ENCODE measurements around the gene CES1.
"Not testable (repeated sequence)": the region's sequence is repeated elsewhere in the genome, so short reads cannot be mapped to it uniquely, and the experiment has no call there.

Gene CES1

GRCh38 chr16:55821210-55821609 lies 11.7 kb downstream of the CES1 start:
- H3K14ac ChIP-seq (ENCODE audit: low read length): no peak overlapping the region
- no peak overlapping the region for H4K8ac ChIP-seq (ENCODE audit: low read depth, low read length)
- no peak overlapping the region for H2BK120ac ChIP-seq (ENCODE audit: insufficient read depth, low read length, poor library complexity)
- no peak overlapping the region for H2AFZ ChIP-seq (ENCODE audit: insufficient read depth, low read length, poor library complexity)
- H3K18ac ChIP-seq (ENCODE audit: low read length): no peak overlapping the region
- no peaks in the 10 kb centered on the region for H3K36me3 ChIP-seq (ENCODE audit: control insufficient read depth in 1 of 2, insufficient read depth in 2 of 2, low read length in 2 of 2)
- no peaks in the 10 kb centered on the region for H3K79me1 ChIP-seq (ENCODE audit: low read length)
- no peak overlapping the region for H3K23ac ChIP-seq (ENCODE audit: low read length)
- no peak overlapping the region for H2AK5ac ChIP-seq (ENCODE audit: low read length)
- no peak for DNase-seq
- no CpG with 5 or more reads among the region's 4 CpGs for WGBS (ENCODE audit: extremely low coverage, insufficient coverage, insufficient read length)
- H3K4me1 ChIP-seq (ENCODE audit: control insufficient read depth in 1 of 2, insufficient read depth in 2 of 2, low read length in 2 of 2): peaks cover 0 to 2% of the 10 kb centered on the region in 2 experiments
- H3K4ac ChIP-seq (ENCODE audit: low read depth, low read length): no peak overlapping the region
- no peak overlapping the region for H3K9ac ChIP-seq (ENCODE audit: low read length)
- H4K91ac ChIP-seq (ENCODE audit: low read depth, low read length): no peak overlapping the region
- H3K27ac ChIP-seq (ENCODE audit: low read depth, low read length): no peak overlapping the region
- H2BK5ac ChIP-seq (ENCODE audit: low read depth, low read length, poor library complexity): no peak overlapping the region
- H3K79me2 ChIP-seq (ENCODE audit: control insufficient read depth, insufficient read depth, low read length, poor library complexity): no peaks in the 10 kb centered on the region
- H2BK12ac ChIP-seq (ENCODE audit: low read length): no peak overlapping the region
- H3K27me3 ChIP-seq (ENCODE audit: insufficient read depth, low read length): peaks cover 3% of the 10 kb centered on the region
- no peaks in the 10 kb centered on the region for H3K9me3 ChIP-seq (ENCODE audit: insufficient read depth, low read depth, low read length)
- no peak overlapping the region for H3K4me2 ChIP-seq (ENCODE audit: low read length)
- no peak overlapping the region for H3K4me3 ChIP-seq (ENCODE audit: low read depth, low read length)
- H4K12ac ChIP-seq (ENCODE audit: low read depth, low read length): no peak overlapping the region

GRCh38 chr16:55820615-55821014 lies 12.3 kb downstream of the CES1 start:
- Histone ChIP-seq H3K79me1 (ENCODE audit: low read length) (no peaks in the 10 kb centered on the region), H3K79me2 (ENCODE audit: control insufficient read depth, insufficient read depth, low read length, poor library complexity) (no peaks in the 10 kb centered on the region), H3K27ac (ENCODE audit: low read depth, low read length) (no peak overlapping the region), H2BK120ac (ENCODE audit: insufficient read depth, low read length, poor library complexity) (no peak overlapping the region), H4K91ac (ENCODE audit: low read depth, low read length) (no peak overlapping the region), H3K23ac (ENCODE audit: low read length) (no peak overlapping the region), H2BK12ac (ENCODE audit: low read length) (no peak overlapping the region), H3K18ac (ENCODE audit: low read length) (no peak overlapping the region), H3K27me3 (ENCODE audit: insufficient read depth, low read length) (peaks cover 3% of the 10 kb centered on the region), H2AFZ (ENCODE audit: insufficient read depth, low read length, poor library complexity) (no peak overlapping the region), H3K14ac (ENCODE audit: low read length) (no peak overlapping the region), H2BK5ac (ENCODE audit: low read depth, low read length, poor library complexity) (no peak overlapping the region), H3K4me2 (ENCODE audit: low read length) (no peak overlapping the region), H3K4me1 (ENCODE audit: control insufficient read depth in 1 of 2, insufficient read depth in 2 of 2, low read length in 2 of 2) (peaks cover 0 to 2% of the 10 kb centered on the region in 2 experiments), H4K12ac (ENCODE audit: low read depth, low read length) (no peak overlapping the region), H3K36me3 (ENCODE audit: control insufficient read depth in 1 of 2, insufficient read depth in 2 of 2, low read length in 2 of 2) (no peaks in the 10 kb centered on the region), H4K8ac (ENCODE audit: low read depth, low read length) (no peak overlapping the region), H3K9me3 (ENCODE audit: insufficient read depth, low read depth, low read length) (no peaks in the 10 kb centered on the region), H3K9ac (ENCODE audit: low read length) (no peak overlapping the region), H3K4me3 (ENCODE audit: low read depth, low read length) (no peak overlapping the region), H2AK5ac (ENCODE audit: low read length) (no peak overlapping the region), H3K4ac (ENCODE audit: low read depth, low read length) (no peak overlapping the region)
- no peak for DNase-seq
- no CpG with 5 or more reads among the region's 3 CpGs for WGBS (ENCODE audit: extremely low coverage, insufficient coverage, insufficient read length)

GRCh38 chr16:55817236-55817912 lies 15.5 kb downstream of the CES1 start:
- no peaks in the 10 kb centered on the region for H3K9me3 ChIP-seq (ENCODE audit: insufficient read depth, low read depth, low read length)

GRCh38 chr16:55816222-55816621 lies 16.7 kb downstream of the CES1 start:
- H2BK120ac ChIP-seq (ENCODE audit: insufficient read depth, low read length, poor library complexity); H3K79me2 ChIP-seq (ENCODE audit: control insufficient read depth, insufficient read depth, low read length, poor library complexity); H3K4ac ChIP-seq (ENCODE audit: low read depth, low read length); H3K27ac ChIP-seq (ENCODE audit: low read depth, low read length); H4K91ac ChIP-seq (ENCODE audit: low read depth, low read length); H2AK5ac ChIP-seq (ENCODE audit: low read length); H3K36me3 ChIP-seq (ENCODE audit: control insufficient read depth in 1 of 2, insufficient read depth in 2 of 2, low read length in 2 of 2); H3K18ac ChIP-seq (ENCODE audit: low read length); H2BK5ac ChIP-seq (ENCODE audit: low read depth, low read length, poor library complexity); H4K8ac ChIP-seq (ENCODE audit: low read depth, low read length); H3K9ac ChIP-seq (ENCODE audit: low read length); H3K4me2 ChIP-seq (ENCODE audit: low read length); H3K27me3 ChIP-seq (ENCODE audit: insufficient read depth, low read length); H3K4me1 ChIP-seq (ENCODE audit: control insufficient read depth in 1 of 2, insufficient read depth in 2 of 2, low read length in 2 of 2); H2BK12ac ChIP-seq (ENCODE audit: low read length); H2AFZ ChIP-seq (ENCODE audit: insufficient read depth, low read length, poor library complexity); H3K4me3 ChIP-seq (ENCODE audit: low read depth, low read length); H3K9me3 ChIP-seq (ENCODE audit: insufficient read depth, low read depth, low read length); H4K12ac ChIP-seq (ENCODE audit: low read depth, low read length); DNase-seq; H3K23ac ChIP-seq (ENCODE audit: low read length); H3K79me1 ChIP-seq (ENCODE audit: low read length); H3K14ac ChIP-seq (ENCODE audit: low read length): not testable (repeated sequence)
- WGBS (ENCODE audit: extremely low coverage, insufficient coverage, insufficient read length): no CpG with 5 or more reads among the region's 4 CpGs

More at GRCh38 chr16:55817236-55817912, 15.5 kb downstream of the CES1 start:
- no peak overlapping the region for H2BK120ac ChIP-seq (ENCODE audit: insufficient read depth, low read length, poor library complexity)
- no peak overlapping the region for H3K14ac ChIP-seq (ENCODE audit: low read length)
- H3K18ac ChIP-seq (ENCODE audit: low read length): no peak overlapping the region
- no peak overlapping the region for H3K4me2 ChIP-seq (ENCODE audit: low read length)
- no peak overlapping the region for H3K27ac ChIP-seq (ENCODE audit: low read depth, low read length)
- no peak overlapping the region for H3K23ac ChIP-seq (ENCODE audit: low read length)
- H3K79me1 ChIP-seq (ENCODE audit: low read length): no peaks in the 10 kb centered on the region
- DNase-seq: peak in 1 of 2 donors; percentile 23
- no peak overlapping the region for H3K4ac ChIP-seq (ENCODE audit: low read depth, low read length)
- no peaks in the 10 kb centered on the region for H3K4me1 ChIP-seq (ENCODE audit: control insufficient read depth in 1 of 2, insufficient read depth in 2 of 2, low read length in 2 of 2)
- H4K91ac ChIP-seq (ENCODE audit: low read depth, low read length): no peak overlapping the region
- H4K8ac ChIP-seq (ENCODE audit: low read depth, low read length): no peak overlapping the region
- no peak overlapping the region for H2AK5ac ChIP-seq (ENCODE audit: low read length)
- H3K79me2 ChIP-seq (ENCODE audit: control insufficient read depth, insufficient read depth, low read length, poor library complexity): no peaks in the 10 kb centered on the region
- H3K36me3 ChIP-seq (ENCODE audit: control insufficient read depth in 1 of 2, insufficient read depth in 2 of 2, low read length in 2 of 2): no peaks in the 10 kb centered on the region
- peaks cover 3% of the 10 kb centered on the region for H3K27me3 ChIP-seq (ENCODE audit: insufficient read depth, low read length)
- H2BK5ac ChIP-seq (ENCODE audit: low read depth, low read length, poor library complexity): no peak overlapping the region
- H2BK12ac ChIP-seq (ENCODE audit: low read length): no peak overlapping the region
- H3K4me3 ChIP-seq (ENCODE audit: low read depth, low read length): no peak overlapping the region
- no peak overlapping the region for H2AFZ ChIP-seq (ENCODE audit: insufficient read depth, low read length, poor library complexity)
- no peak overlapping the region for H4K12ac ChIP-seq (ENCODE audit: low read depth, low read length)
- H3K9ac ChIP-seq (ENCODE audit: low read length): no peak overlapping the region
- WGBS (ENCODE audit: extremely low coverage, insufficient coverage, insufficient read length): no CpG with 5 or more reads among the region's 5 CpGs
